HAP-1 (cell line): ENCODE measurements around the gene DUOX1.

Experiments used
- DNase-seq, 2 experiments: peaks; one replicate each; pipeline ENCODE4 v3.0.0-alpha.2; 2016 to 2020; ENCODE audit warnings: low spot score in 2 of 2
- H3K27me3 ChIP-seq: fragments of 250-450 bp; sonication (Bioruptor Pico); 2 replicates; pipeline ENCODE4 v1.5.1; 2020; ENCODE audit warnings: low read depth, mild to moderate bottlenecking, moderate library complexity
- H3K36me3 ChIP-seq: fragments of 250-450 bp; sonication (Bioruptor Pico); replicated peaks from 2 replicates; pipeline ENCODE4 v1.5.1; 2020; ENCODE audit warnings: mild to moderate bottlenecking
- H3K4me1 ChIP-seq: fragments of 250-450 bp; sonication (Bioruptor Pico); 2 replicates; pipeline ENCODE4 v1.5.1; 2020; ENCODE audit warnings: mild to moderate bottlenecking
- H3K4me3 ChIP-seq: fragments of 250-450 bp; sonication (Bioruptor Pico); 2 replicates; pipeline ENCODE4 v1.5.1; 2020; ENCODE audit warnings: mild to moderate bottlenecking, moderate library complexity
- H3K9me3 ChIP-seq: fragments of 250-450 bp; sonication (Bioruptor Pico); 2 replicates; pipeline ENCODE4 v1.5.1; 2020; ENCODE audit warnings: mild to moderate bottlenecking, moderate library complexity
- in situ Hi-C: fragments of 300-500 bp; cut with MboI; formaldehyde crosslinking; loops from 3 replicates; pipeline ENCODE4 v1.14.3; 2020; ENCODE audit warnings: low sequenced_read_pairs, inconsistent platforms, mixed read lengths

Gene DUOX1

GRCh38 chr15:45200001-45200798 is 70.4 kb downstream of the DUOX1 start:
- 0 out of 2 replicates have a peak, but pooled peaks cover 3% of the 10 kb centered on the region for H3K27me3 ChIP-seq
- H3K36me3 ChIP-seq, result no peaks in the 10 kb centered on the region
- in situ Hi-C loops, result no loop called here
- peaks cover 10% of the 10 kb centered on the region for H3K4me1 ChIP-seq
- H3K9me3 ChIP-seq, result no peaks in the 10 kb centered on the region
- DNase-seq, result peak; percentile 95 to 97
- H3K4me3 ChIP-seq, result peak overlapping the region; percentile 54

- in situ Hi-C loops, result no loop called here
- no peaks in the 10 kb centered on the region for H3K9me3 ChIP-seq
- 0 out of 2 replicates have a peak, but pooled peaks cover 3% of the 10 kb centered on the region for H3K27me3 ChIP-seq
- H3K4me3 ChIP-seq, result peak overlapping the region; percentile 54
- no peaks in the 10 kb centered on the region for H3K36me3 ChIP-seq
- peak; percentile 84 to 89 for DNase-seq
- peaks cover 10% of the 10 kb centered on the region for H3K4me1 ChIP-seq
Observed at GRCh38 chr15:45200799-45201556, 71.2 kb downstream of the DUOX1 start.

GRCh38 chr15:45201557-45201859 is 71.7 kb downstream of the DUOX1 start:
- Histone ChIP-seq H3K4me3 (peak overlapping the region; percentile 54), H3K9me3 (no peaks in the 10 kb centered on the region), H3K27me3 (0 out of 2 replicates have a peak, but pooled peaks cover 3% of the 10 kb centered on the region), H3K4me1 (peaks cover 10% of the 10 kb centered on the region), H3K36me3 (no peaks in the 10 kb centered on the region)
- in situ Hi-C loops, result no loop called here
- DNase-seq, result no peak

- H3K4me1 ChIP-seq, result peaks cover 10% of the 10 kb centered on the region
- DNase-seq, result no peak
- 0 out of 2 replicates have a peak, but pooled peaks cover 3% of the 10 kb centered on the region for H3K27me3 ChIP-seq
- no peaks in the 10 kb centered on the region for H3K36me3 ChIP-seq
- H3K4me3 ChIP-seq, result no peak overlapping the region
- in situ Hi-C loops, result no loop called here
- H3K9me3 ChIP-seq, result no peaks in the 10 kb centered on the region
Observed at GRCh38 chr15:45201869-45202268, 72.1 kb downstream of the DUOX1 start.

- Histone ChIP-seq H3K4me1 (peaks cover 10% of the 10 kb centered on the region), H3K36me3 (no peaks in the 10 kb centered on the region), H3K4me3 (no peak overlapping the region), H3K27me3 (0 out of 2 replicates have a peak, but pooled peaks cover 3% of the 10 kb centered on the region), H3K9me3 (no peaks in the 10 kb centered on the region)
- no peak for DNase-seq
- in situ Hi-C loops, result no loop called here
Observed at GRCh38 chr15:45203182-45203581, 73.4 kb downstream of the DUOX1 start.

- Histone ChIP-seq H3K4me3 (no peak overlapping the region), H3K4me1 (peaks cover 10% of the 10 kb centered on the region), H3K27me3 (0 out of 2 replicates have a peak, but pooled peaks cover 3% of the 10 kb centered on the region), H3K9me3 (no peaks in the 10 kb centered on the region), H3K36me3 (no peaks in the 10 kb centered on the region)
- in situ Hi-C loops, result loop anchor here (5.0 kb wide), 1 partner anchor 197 kb away; a partner anchor contains a TSS
- DNase-seq, result peak; percentile 72 to 84
Observed at GRCh38 chr15:45205192-45205591, 75.4 kb downstream of the DUOX1 start.

GRCh38 chr15:45212493-45212892 is 82.7 kb downstream of the DUOX1 start:
- in situ Hi-C loops, result no loop called here
- Histone ChIP-seq H3K9me3 (no peaks in the 10 kb centered on the region), H3K4me3 (no peak overlapping the region), H3K27me3 (no peaks in the 10 kb centered on the region), H3K36me3 (no peaks in the 10 kb centered on the region), H3K4me1 (no peaks in the 10 kb centered on the region; the same call in 1 of the 2 replicates)
- DNase-seq, result no peak
